H1 (cell line): ENCODE results near the gene SIK1.

ENCODE experiments used
- EP300 ChIP-seq, 2 experiments: IDR thresholded peaks; 1 replicate in 1 of 2; 2 replicates in 1 of 2; pipeline ENCODE4 v1.6.1; 2011 to 2012; ENCODE audit warnings: low read depth in 2 of 2, low read length in 2 of 2, mild to moderate bottlenecking in 2 of 2, borderline replicate concordance in 1 of 2, inconsistent platforms in 1 of 2, moderate library complexity in 1 of 2
- FOSL1 ChIP-seq: IDR thresholded peaks from 2 replicates; pipeline ENCODE4 v1.6.1; 2011; ENCODE audit warnings: mild to moderate bottlenecking, low read depth, low read length, moderate library complexity; ENCODE audit not compliant: insufficient read depth
- KDM1A ChIP-seq: fragments of 200-600, 300-600 bp; sonication (generic); IDR thresholded peaks from 2 replicates; pipeline ENCODE4 v1.7.1; 2016; ENCODE audit warnings: mild to moderate bottlenecking, low read length, borderline replicate concordance
- POLR2A ChIP-seq, 2 experiments: IDR thresholded peaks; 1 replicate in 1 of 2; 2 replicates in 1 of 2; pipeline ENCODE4 v1.6.1; 2011; ENCODE audit warnings: low read depth in 2 of 2, low read length in 2 of 2, mild to moderate bottlenecking in 2 of 2; ENCODE audit errors: control extremely low read depth in 1 of 2
- RXRA ChIP-seq: IDR thresholded peaks from 2 replicates; pipeline ENCODE4 v1.6.1; 2011; ENCODE audit warnings: low read depth, mild to moderate bottlenecking, low read length, moderate library complexity; ENCODE audit not compliant: insufficient read depth
- TAF1 ChIP-seq: IDR thresholded peaks from 2 replicates; pipeline ENCODE4 v1.6.1; 2011; ENCODE audit warnings: mild to moderate bottlenecking, low read depth, low read length
- TAF7 ChIP-seq: optimal IDR thresholded peaks from 2 replicates; pipeline ENCODE3; 2011; ENCODE audit warnings: low read depth, mild to moderate bottlenecking, inconsistent platforms, low read length, moderate library complexity, borderline replicate concordance
- TCF12 ChIP-seq: IDR thresholded peaks from 2 replicates; pipeline ENCODE4 v1.6.1; 2011; ENCODE audit warnings: low read depth, mild to moderate bottlenecking, low read length
- YY1 ChIP-seq: IDR thresholded peaks from 2 replicates; pipeline ENCODE4 v1.6.1; 2011; ENCODE audit warnings: low read depth, mild to moderate bottlenecking, low read length
- TF ChIP-seq, protein P1 (sequence below), 3 experiments: IDR thresholded peaks; 1 replicate in 2 of 3; 2 replicates in 1 of 3; pipeline versions ENCODE4 v1.5.1 to v1.6.1; 2011; ENCODE audit warnings: low read length in 3 of 3, mild to moderate bottlenecking in 3 of 3, inconsistent platforms in 2 of 3, low read depth in 1 of 3, moderate library complexity in 1 of 3; ENCODE audit not compliant: insufficient read depth in 1 of 3; ENCODE audit errors: control extremely low read depth in 1 of 3
- TF ChIP-seq, protein P2 (sequence below): IDR thresholded peaks from 2 replicates; pipeline ENCODE4 v1.6.1; 2011; ENCODE audit warnings: low read length, improper control_type of control experiment
- TF ChIP-seq, protein P3 (sequence below): IDR thresholded peaks from 2 replicates; pipeline ENCODE4 v1.6.1; 2012; ENCODE audit warnings: low read length, inconsistent platforms

DNA sequence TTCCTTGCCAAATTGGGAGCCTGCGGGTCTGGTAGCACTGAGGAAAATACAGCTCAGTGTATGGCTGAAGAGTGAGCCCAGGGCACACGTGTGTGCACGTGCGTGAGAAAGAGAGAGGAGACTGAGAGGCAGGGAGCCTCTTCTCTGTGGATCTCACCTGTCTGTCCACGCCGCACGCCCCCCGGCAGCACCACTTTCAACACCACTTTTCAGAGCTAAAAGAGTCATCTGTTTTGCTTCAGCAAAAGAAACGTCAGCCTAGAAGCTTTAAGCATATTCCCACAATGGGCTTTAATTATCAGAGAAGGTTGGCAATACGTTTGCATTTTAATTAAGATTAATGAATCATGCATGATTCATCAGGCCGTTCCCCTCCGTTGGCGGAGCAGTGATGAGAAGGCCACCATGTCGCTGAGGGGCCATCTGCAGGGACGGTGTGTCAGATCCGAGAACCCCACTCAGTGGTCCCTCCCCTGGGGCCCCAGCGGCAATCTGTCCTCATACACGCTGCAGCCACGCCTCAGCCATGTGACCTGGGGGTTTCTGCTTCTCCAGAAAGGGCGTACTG is 56.8 kb downstream of the SIK1 start:
- TF ChIP-seq, protein P1, sequence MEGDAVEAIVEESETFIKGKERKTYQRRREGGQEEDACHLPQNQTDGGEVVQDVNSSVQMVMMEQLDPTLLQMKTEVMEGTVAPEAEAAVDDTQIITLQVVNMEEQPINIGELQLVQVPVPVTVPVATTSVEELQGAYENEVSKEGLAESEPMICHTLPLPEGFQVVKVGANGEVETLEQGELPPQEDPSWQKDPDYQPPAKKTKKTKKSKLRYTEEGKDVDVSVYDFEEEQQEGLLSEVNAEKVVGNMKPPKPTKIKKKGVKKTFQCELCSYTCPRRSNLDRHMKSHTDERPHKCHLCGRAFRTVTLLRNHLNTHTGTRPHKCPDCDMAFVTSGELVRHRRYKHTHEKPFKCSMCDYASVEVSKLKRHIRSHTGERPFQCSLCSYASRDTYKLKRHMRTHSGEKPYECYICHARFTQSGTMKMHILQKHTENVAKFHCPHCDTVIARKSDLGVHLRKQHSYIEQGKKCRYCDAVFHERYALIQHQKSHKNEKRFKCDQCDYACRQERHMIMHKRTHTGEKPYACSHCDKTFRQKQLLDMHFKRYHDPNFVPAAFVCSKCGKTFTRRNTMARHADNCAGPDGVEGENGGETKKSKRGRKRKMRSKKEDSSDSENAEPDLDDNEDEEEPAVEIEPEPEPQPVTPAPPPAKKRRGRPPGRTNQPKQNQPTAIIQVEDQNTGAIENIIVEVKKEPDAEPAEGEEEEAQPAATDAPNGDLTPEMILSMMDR (IDR thresholded peaks at IDR 0.05; ENCODE audit: control extremely low read depth in 1 of 3, insufficient read depth in 1 of 3, low read depth in 1 of 3, low read length in 3 of 3) = no peak
- TF ChIP-seq, protein P2, sequence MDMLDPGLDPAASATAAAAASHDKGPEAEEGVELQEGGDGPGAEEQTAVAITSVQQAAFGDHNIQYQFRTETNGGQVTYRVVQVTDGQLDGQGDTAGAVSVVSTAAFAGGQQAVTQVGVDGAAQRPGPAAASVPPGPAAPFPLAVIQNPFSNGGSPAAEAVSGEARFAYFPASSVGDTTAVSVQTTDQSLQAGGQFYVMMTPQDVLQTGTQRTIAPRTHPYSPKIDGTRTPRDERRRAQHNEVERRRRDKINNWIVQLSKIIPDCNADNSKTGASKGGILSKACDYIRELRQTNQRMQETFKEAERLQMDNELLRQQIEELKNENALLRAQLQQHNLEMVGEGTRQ = no peak
- TF ChIP-seq TAF7 = no peak
- TF ChIP-seq, protein P3, sequence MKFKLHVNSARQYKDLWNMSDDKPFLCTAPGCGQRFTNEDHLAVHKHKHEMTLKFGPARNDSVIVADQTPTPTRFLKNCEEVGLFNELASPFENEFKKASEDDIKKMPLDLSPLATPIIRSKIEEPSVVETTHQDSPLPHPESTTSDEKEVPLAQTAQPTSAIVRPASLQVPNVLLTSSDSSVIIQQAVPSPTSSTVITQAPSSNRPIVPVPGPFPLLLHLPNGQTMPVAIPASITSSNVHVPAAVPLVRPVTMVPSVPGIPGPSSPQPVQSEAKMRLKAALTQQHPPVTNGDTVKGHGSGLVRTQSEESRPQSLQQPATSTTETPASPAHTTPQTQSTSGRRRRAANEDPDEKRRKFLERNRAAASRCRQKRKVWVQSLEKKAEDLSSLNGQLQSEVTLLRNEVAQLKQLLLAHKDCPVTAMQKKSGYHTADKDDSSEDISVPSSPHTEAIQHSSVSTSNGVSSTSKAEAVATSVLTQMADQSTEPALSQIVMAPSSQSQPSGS = no peak
- TF ChIP-seq TAF1 = no peak
- TF ChIP-seq EP300 (IDR thresholded peaks at IDR 0.05; ENCODE audit: borderline replicate concordance in 1 of 2, low read depth in 2 of 2, low read length in 2 of 2) = no peak
- no peak for TF ChIP-seq TCF12
- TF ChIP-seq KDM1A = no peak
- TF ChIP-seq YY1 = no peak
- TF ChIP-seq RXRA = no peak
- no peak for TF ChIP-seq FOSL1
- TF ChIP-seq POLR2A (IDR thresholded peaks at IDR 0.05; ENCODE audit: control extremely low read depth in 1 of 2, low read depth in 2 of 2, low read length in 2 of 2) = no peak
